Lung (tissue), 12 donors: ENCODE results near the gene ACTN1. TPM values are rescaled to one million over a fixed set of nuclear protein-coding genes. Genes with fewer than 3 reads are reported as not detected.
A peak's percentile ranks its signal among the peaks of the same experiment; 100 is the strongest.

Source experiments
- ATAC-seq: fragments of 200-7000 bp; cut with Tn5 transposase; one replicate; pipeline ENCODE4 v1.9.1; 2020; ENCODE audit warnings: moderate number of reproducible peaks; ENCODE audit not compliant: insufficient read depth, low FRiP score
- DNase-seq, 3 donors: peaks; one replicate each; pipeline ENCODE4 v3.0.0-alpha.2; 2013 to 2017
- H3K27ac ChIP-seq, 2 donors: one replicate each; pipeline ENCODE4 v1.5.1; 2013; ENCODE audit warnings: mild to moderate bottlenecking in 2 of 2, moderate library complexity in 2 of 2, control low read depth in 1 of 2, inconsistent platforms in 1 of 2, low read depth in 1 of 2, low read length in 1 of 2
- H3K27me3 ChIP-seq, 3 donors: one replicate each; pipeline ENCODE4 v1.5.1; 2013; ENCODE audit warnings: low read length in 2 of 3; ENCODE audit not compliant: control insufficient read depth in 3 of 3, insufficient read depth in 3 of 3
- H3K36me3 ChIP-seq, 4 donors: one replicate each; pipeline ENCODE4 v1.5.1; 2013; ENCODE audit warnings: low read length in 4 of 4, mild to moderate bottlenecking in 1 of 4, moderate library complexity in 1 of 4; ENCODE audit not compliant: control insufficient read depth in 4 of 4, insufficient read depth in 4 of 4
- H3K4me1 ChIP-seq, 5 donors: one replicate each; pipeline ENCODE4 v1.5.1; 2013; ENCODE audit warnings: low read length in 5 of 5, mild to moderate bottlenecking in 2 of 5, moderate library complexity in 1 of 5; ENCODE audit not compliant: control insufficient read depth in 5 of 5, insufficient read depth in 5 of 5
- H3K4me3 ChIP-seq: one replicate; pipeline ENCODE4 v1.5.1; 2013; ENCODE audit warnings: mild to moderate bottlenecking, control low read depth, moderate library complexity
- H3K9ac ChIP-seq, 2 donors: one replicate each; pipeline ENCODE4 v1.5.1; 2013; ENCODE audit warnings: low read length in 2 of 2, control low read depth in 1 of 2; ENCODE audit not compliant: insufficient read depth in 1 of 2
- H3K9me3 ChIP-seq, 4 donors: one replicate each; pipeline ENCODE4 v1.5.1; 2013; ENCODE audit warnings: low read length in 3 of 4, mild to moderate bottlenecking in 1 of 4, moderate library complexity in 1 of 4; ENCODE audit not compliant: control insufficient read depth in 4 of 4, insufficient read depth in 3 of 4
- CTCF ChIP-seq: IDR thresholded peaks from 2 replicates; pipeline ENCODE4 v1.5.1; 2012; ENCODE audit warnings: mild to moderate bottlenecking; ENCODE audit errors: control extremely low read depth, extremely low read depth
- WGBS, 2 donors: extraction: QIAGEN DNeasy Blood & Tissue Kit; methylation state at CpG; one replicate each; pipeline ENCODE4 v1.1.7; 2013; 5-methylcytosine and 5-hydroxymethylcytosine counted together
- polyA plus RNA-seq, 2 donors: library from polyadenylated mRNA; stranded (reverse); fragments of 200-250 nt; gene quantifications; one replicate each; pipeline ENCODE4 v1.2.1, GENCODE V29; 2013
- total RNA-seq, 2 donors: library from RNA; depleted of rRNA in 1 of 2; stranded (reverse); fragments of >200 nt in 1 of 2; gene quantifications; one replicate each; pipeline ENCODE4 v1.2.1, GENCODE V29; 2014 to 2021
- donor health status: control.
- donor health status: control.
- donor health status: Bipolar disorder and iron deficiency.
- donor health status: healthy.
- donor health status: DM: yes; HTN: yes; CAD: no.

Gene ACTN1
- total and polyA plus RNA-seq, 4 donors: 40.9 to 168 (median 117) TPM

- Histone ChIP-seq H3K9ac (no peak overlapping the region), H3K4me1 (peaks cover 24 to 62% (median 30%) of the 10 kb centered on the region in 5 donors)
Observed at GRCh38 chr14:68959035-68959434, 20.1 kb downstream of the ACTN1 start.

DNA sequence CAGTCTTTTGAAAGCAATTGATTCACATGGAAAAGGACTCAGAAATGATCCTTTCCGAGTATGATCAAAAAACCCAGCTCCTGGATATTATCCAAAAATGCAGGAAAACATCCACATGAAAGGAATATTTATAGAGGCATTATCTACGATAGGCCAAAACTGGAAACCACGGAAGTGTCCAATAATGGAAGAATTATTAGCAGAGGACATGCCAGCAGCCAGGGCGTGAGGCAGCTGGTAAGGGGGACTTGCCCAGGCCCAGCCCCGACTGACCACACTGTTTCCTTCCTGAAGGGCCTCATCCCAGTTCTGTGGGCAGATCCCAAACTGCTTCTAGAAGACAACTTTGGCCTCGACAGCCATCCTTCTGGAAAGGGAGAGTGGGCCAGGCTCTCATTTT is 20.5 kb downstream of the ACTN1 start:
- H3K4me1 ChIP-seq: peaks cover 24 to 64% (median 26%) of the 10 kb centered on the region in 5 donors
- no peaks in the 10 kb centered on the region for H3K9me3 ChIP-seq
- no peak overlapping the region for H3K4me3 ChIP-seq
- H3K27me3 ChIP-seq: no peaks in the 10 kb centered on the region
- WGBS, 2 donors: 13 to 23% methylated on average over 6 of the region's 6 CpGs
- H3K27ac ChIP-seq: no peak overlapping the region
- peak overlapping the region in 1 of 2 donors; percentile 1 for H3K9ac ChIP-seq
- DNase-seq (peak in 2 of 3 donors; percentile 32 to 55), ATAC-seq (no peak)
- peaks cover 0 to 9% (median 0%) of the 10 kb centered on the region in 4 donors for H3K36me3 ChIP-seq
- TF ChIP-seq CTCF: no peak

More at GRCh38 chr14:68959035-68959434, 20.1 kb downstream of the ACTN1 start:
- H3K27me3 ChIP-seq: no peaks in the 10 kb centered on the region
- no peaks in the 10 kb centered on the region for H3K9me3 ChIP-seq
- TF ChIP-seq CTCF: no peak
- no peak overlapping the region for H3K4me3 ChIP-seq
- H3K36me3 ChIP-seq: peaks cover 0 to 9% (median 0%) of the 10 kb centered on the region in 4 donors
- 30 to 43% methylated on average over 4 of the region's 4 CpGs for WGBS, 2 donors
- ATAC-seq: no peak
- H3K27ac ChIP-seq: peak overlapping the region in 1 of 2 donors; percentile 3
- no peak for DNase-seq

DNA sequence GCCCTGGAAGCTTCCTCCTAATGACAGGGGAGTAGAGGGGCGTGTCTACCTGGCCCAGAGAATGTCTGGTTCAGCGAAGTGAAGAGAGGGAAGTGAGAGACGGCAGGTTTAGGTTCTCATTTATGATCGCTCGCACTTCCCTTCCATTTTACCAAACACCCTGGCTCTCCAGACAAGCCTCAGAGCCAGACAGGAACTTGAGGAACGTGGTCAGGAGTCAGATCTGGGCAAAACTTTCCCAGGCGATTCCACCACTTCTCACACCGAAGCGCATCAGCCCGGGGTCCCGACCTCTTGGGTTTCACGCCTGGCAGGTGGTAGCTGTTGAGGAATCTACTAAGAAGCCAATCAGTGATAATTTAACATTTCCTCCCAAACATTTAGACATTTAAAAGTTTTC is 21.3 kb downstream of the ACTN1 start:
- H3K27ac ChIP-seq: peak overlapping the region in 1 of 2 donors; percentile 9
- H3K36me3 ChIP-seq: peaks cover 0 to 6% (median 0%) of the 10 kb centered on the region in 4 donors
- no peaks in the 10 kb centered on the region for H3K27me3 ChIP-seq
- H3K9ac ChIP-seq: no peak overlapping the region
- peaks cover 25 to 71% (median 31%) of the 10 kb centered on the region in 5 donors for H3K4me1 ChIP-seq
- DNase-seq: no peak
- no peak for TF ChIP-seq CTCF
- no peak overlapping the region for H3K4me3 ChIP-seq
- no peak for ATAC-seq
- H3K9me3 ChIP-seq: no peaks in the 10 kb centered on the region
- 51 to 67% methylated on average over 12 of the region's 12 CpGs for WGBS, 2 donors

GRCh38 chr14:68956724-68957123 is 22.4 kb downstream of the ACTN1 start:
- ATAC-seq (no peak), DNase-seq (no peak)
- H3K4me1 ChIP-seq: peaks cover 29 to 73% (median 37%) of the 10 kb centered on the region in 5 donors
- no peak overlapping the region for H3K4me3 ChIP-seq
- TF ChIP-seq CTCF: no peak
- no peaks in the 10 kb centered on the region for H3K27me3 ChIP-seq
- peak overlapping the region in 1 of 2 donors; percentile 43 for H3K27ac ChIP-seq
- 80 to 84% methylated on average over 3 of the region's 3 CpGs for WGBS, 2 donors
- no peaks in the 10 kb centered on the region for H3K9me3 ChIP-seq
- peaks cover 0 to 6% (median 0%) of the 10 kb centered on the region in 4 donors for H3K36me3 ChIP-seq
- no peak overlapping the region for H3K9ac ChIP-seq
